GM12801 (cell line): Measurements from ENCODE around the gene RAD51B.

Experiments
- CTCF ChIP-seq: IDR thresholded peaks from one replicate; pipeline ENCODE4 v1.5.1; 2011; ENCODE audit warnings: control low read depth; ENCODE audit not compliant: insufficient read length; ENCODE audit errors: extremely low read depth

The RAD51B gene

GRCh38 chr14:68759937-68760336, 940.4 kb downstream of the RAD51B start:
- no peak for TF ChIP-seq CTCF

GRCh38 chr14:68760761-68761160, 941.2 kb downstream of the RAD51B start:
- TF ChIP-seq CTCF: no peak

- no peak for TF ChIP-seq CTCF
These were observed 941.8 kb downstream of the RAD51B start for GRCh38 chr14:68761391-68761790.

GRCh38 chr14:68762953-68763764, 943.6 kb downstream of the RAD51B start:
- TF ChIP-seq CTCF: no peak

- no peak for TF ChIP-seq CTCF
These were observed 947.0 kb downstream of the RAD51B start for GRCh38 chr14:68766299-68767247.

- TF ChIP-seq CTCF: no peak
These were observed 947.7 kb downstream of the RAD51B start for GRCh38 chr14:68767248-68767645.

- no peak for TF ChIP-seq CTCF
These were observed 948.7 kb downstream of the RAD51B start for GRCh38 chr14:68768316-68768715.
